ENCODE results near the gene EXOSC5. TPM values are rescaled to one million over a fixed set of nuclear protein-coding genes. Genes with fewer than 3 reads are reported as not detected.

The EXOSC5 gene
- polyA plus RNA-seq: 10 to 100 TPM in 3 of 4 donors, 1 to 10 TPM in 1; 9.4 to 36.4 (median 18.3) TPM
- long read RNA-seq, donor 1, transcript EXOSC5-201 (6 exons, 1,118 nt): major isoform, 23 of 24 reads
- long read RNA-seq, donor 1, partial matches to known transcripts: 0 of 24 reads
- long read RNA-seq, donor 1, other reads (novel, unspliced or antisense): 0 of 24 reads
- long read RNA-seq, donor 2, partial matches to known transcripts: 0 of 4 reads
- long read RNA-seq, donor 2, other reads (novel, unspliced or antisense): 0 of 4 reads
- long read RNA-seq, donor 3, transcript EXOSC5-201 (6 exons, 1,118 nt): major isoform, 6 of 13 reads
- long read RNA-seq, donor 3, partial matches to known transcripts: 7 of 13 reads
- long read RNA-seq, donor 3, other reads (novel, unspliced or antisense): 0 of 13 reads
- long read RNA-seq, donor 4, partial matches to known transcripts: 0 of 1 reads
- long read RNA-seq, donor 4, other reads (novel, unspliced or antisense): 0 of 1 reads
- long read RNA-seq, donor 5, transcript EXOSC5-201 (6 exons, 1,118 nt): major isoform, 6 of 6 reads
- long read RNA-seq, donor 5, partial matches to known transcripts: 0 of 6 reads
- long read RNA-seq, donor 5, other reads (novel, unspliced or antisense): 0 of 6 reads
- long read RNA-seq, donor 6, transcript EXOSC5-201 (6 exons, 1,118 nt): major isoform, 6 of 6 reads
- long read RNA-seq, donor 6, partial matches to known transcripts: 0 of 6 reads
- long read RNA-seq, donor 6, other reads (novel, unspliced or antisense): 0 of 6 reads
- long read RNA-seq, donor 7, transcript EXOSC5-201 (6 exons, 1,118 nt): major isoform, 16 of 17 reads
- long read RNA-seq, donor 7, partial matches to known transcripts: 0 of 17 reads
- long read RNA-seq, donor 7, other reads (novel, unspliced or antisense): 0 of 17 reads
- long read RNA-seq, donor 8, partial matches to known transcripts: 0 of 2 reads
- long read RNA-seq, donor 8, other reads (novel, unspliced or antisense): 0 of 2 reads
- long read RNA-seq, donor 9, partial matches to known transcripts: 0 of 3 reads
- long read RNA-seq, donor 9, other reads (novel, unspliced or antisense): 0 of 3 reads
- long read RNA-seq, donor 10, transcript EXOSC5-201 (6 exons, 1,118 nt): major isoform, 16 of 16 reads
- long read RNA-seq, donor 10, partial matches to known transcripts: 0 of 16 reads
- long read RNA-seq, donor 10, other reads (novel, unspliced or antisense): 0 of 16 reads

DNA sequence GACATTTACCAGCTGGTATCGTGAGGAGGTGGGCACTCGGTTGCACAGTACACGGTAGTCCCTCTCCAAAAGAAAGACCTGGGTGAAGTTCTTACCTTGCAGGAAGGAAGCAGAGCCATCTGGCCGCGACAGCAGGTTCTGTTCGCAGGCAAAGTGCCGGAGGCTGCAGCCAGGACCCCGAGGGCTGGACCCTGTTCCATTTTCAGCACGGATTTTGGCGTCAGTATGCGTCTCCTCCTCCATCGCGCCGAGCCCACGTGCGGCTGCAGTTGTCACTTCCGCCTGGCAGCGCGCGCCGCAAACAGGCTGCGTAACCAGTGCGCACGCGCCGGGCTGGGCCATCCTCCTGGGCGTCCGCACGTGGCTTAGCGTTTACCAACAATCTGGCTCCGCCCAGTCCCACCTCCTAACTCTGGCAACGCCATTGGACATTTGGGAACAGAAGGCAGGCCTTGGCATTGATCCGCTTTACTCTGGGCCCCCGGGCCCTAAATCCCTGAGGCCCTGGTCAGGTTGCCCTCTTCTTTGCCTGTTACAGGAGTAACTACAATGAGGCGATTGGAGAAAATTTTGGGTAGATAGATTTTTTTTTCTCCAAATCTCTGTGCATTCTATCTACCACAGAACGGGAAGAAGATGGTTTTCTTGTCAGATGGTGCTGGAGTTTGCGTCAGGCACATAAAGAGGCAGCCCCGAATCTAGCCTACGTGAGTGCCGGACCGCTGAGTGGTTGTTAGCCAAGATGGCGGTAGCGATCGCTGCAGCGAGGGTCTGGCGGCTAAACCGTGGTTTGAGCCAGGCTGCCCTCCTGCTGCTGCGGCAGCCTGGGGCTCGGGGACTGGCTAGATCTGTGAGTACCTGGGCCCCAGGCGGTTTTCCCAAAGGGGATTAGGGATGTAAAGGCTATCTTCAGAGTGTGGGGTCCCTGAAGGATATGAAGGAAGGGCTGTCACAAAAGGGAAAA lies at the start of gene EXOSC5, which contains the start of gene BCKDHA:
TSS of gene EXOSC5 (minus strand) at position 274 of the 964 bp plus-strand sequence. CDS start at position 243, 31 bp downstream.
TSS of gene BCKDHA (plus strand) at position 733 of the 964 bp plus-strand sequence. CDS start at position 743, 10 bp downstream.
- H3K4me1 ChIP-seq (ENCODE audit: control insufficient read depth in 3 of 3, insufficient read depth in 2 of 3, low read depth in 1 of 3, low read length in 2 of 3): peaks cover 3 to 9% (median 7%) of the 10 kb centered on the region in 3 donors
- H3K27me3 ChIP-seq (ENCODE audit: control insufficient read depth in 3 of 3, insufficient read depth in 3 of 3, low read length in 3 of 3): no peaks in the 10 kb centered on the region
- WGBS, 3 donors: 0% methylated on average over 50 of the region's 50 CpGs
- H3K9me3 ChIP-seq (ENCODE audit: control insufficient read depth in 2 of 2, insufficient read depth in 1 of 2, low read depth in 1 of 2, low read length in 1 of 2): no peaks in the 10 kb centered on the region
- H3K36me3 ChIP-seq (ENCODE audit: control insufficient read depth in 3 of 3, insufficient read depth in 2 of 3, low read depth in 1 of 3, low read length in 3 of 3): peaks cover 0 to 21% (median 0%) of the 10 kb centered on the region in 3 donors
- FAIRE-seq (no peak), DNase-seq (peak; percentile 100)
- peak within 1 kb of the TSS; percentile 84 to 93 (median 89) for H3K4me3 ChIP-seq (ENCODE audit: low read depth in 1 of 3, low read length in 3 of 3)
- peak within 1 kb of the TSS; percentile 34 to 93 (median 76) for H3K27ac ChIP-seq (ENCODE audit: low read depth in 1 of 3, low read length in 2 of 3)

DNA sequence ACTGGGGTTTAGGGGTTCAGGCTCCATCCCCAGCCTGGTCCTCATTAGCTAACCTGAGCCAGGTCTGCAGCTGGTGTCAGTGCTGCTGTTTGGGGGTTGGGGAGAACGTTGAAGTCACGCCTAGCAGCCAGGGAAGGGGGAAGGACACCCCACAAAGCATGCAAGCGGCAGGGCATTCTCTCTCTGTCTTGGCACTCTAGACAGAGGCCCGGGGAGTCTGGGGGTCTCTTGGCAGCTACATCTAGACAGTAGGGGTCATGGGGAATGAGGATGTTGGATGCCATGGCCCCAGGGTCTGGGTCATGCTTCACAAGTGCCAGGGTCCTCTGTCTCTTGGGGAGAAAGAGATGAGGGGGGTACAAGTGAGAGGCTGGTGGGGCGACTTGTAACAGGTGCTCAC lies 48.4 kb upstream of the EXOSC5 start:
- DNase-seq (no peak), FAIRE-seq (no peak)
- no peak overlapping the region for H3K27ac ChIP-seq (ENCODE audit: low read depth in 1 of 3, low read length in 2 of 3)
- peaks cover 0 to 27% (median 6%) of the 10 kb centered on the region in 3 donors for H3K4me1 ChIP-seq (ENCODE audit: control insufficient read depth in 3 of 3, insufficient read depth in 2 of 3, low read depth in 1 of 3, low read length in 2 of 3)
- peak overlapping the region in 1 of 3 donors; percentile 15 for H3K4me3 ChIP-seq (ENCODE audit: low read depth in 1 of 3, low read length in 3 of 3)
- no peaks in the 10 kb centered on the region for H3K9me3 ChIP-seq (ENCODE audit: control insufficient read depth in 2 of 2, insufficient read depth in 1 of 2, low read depth in 1 of 2, low read length in 1 of 2)
- 62 to 72% (median 72%) methylated on average over 5 of the region's 5 CpGs for WGBS, 3 donors
- H3K27me3 ChIP-seq (ENCODE audit: control insufficient read depth in 3 of 3, insufficient read depth in 3 of 3, low read length in 3 of 3): peaks cover 0 to 2% (median 0%) of the 10 kb centered on the region in 3 donors
- H3K36me3 ChIP-seq (ENCODE audit: control insufficient read depth in 3 of 3, insufficient read depth in 2 of 3, low read depth in 1 of 3, low read length in 3 of 3): peaks cover 0 to 21% (median 0%) of the 10 kb centered on the region in 3 donors

DNA sequence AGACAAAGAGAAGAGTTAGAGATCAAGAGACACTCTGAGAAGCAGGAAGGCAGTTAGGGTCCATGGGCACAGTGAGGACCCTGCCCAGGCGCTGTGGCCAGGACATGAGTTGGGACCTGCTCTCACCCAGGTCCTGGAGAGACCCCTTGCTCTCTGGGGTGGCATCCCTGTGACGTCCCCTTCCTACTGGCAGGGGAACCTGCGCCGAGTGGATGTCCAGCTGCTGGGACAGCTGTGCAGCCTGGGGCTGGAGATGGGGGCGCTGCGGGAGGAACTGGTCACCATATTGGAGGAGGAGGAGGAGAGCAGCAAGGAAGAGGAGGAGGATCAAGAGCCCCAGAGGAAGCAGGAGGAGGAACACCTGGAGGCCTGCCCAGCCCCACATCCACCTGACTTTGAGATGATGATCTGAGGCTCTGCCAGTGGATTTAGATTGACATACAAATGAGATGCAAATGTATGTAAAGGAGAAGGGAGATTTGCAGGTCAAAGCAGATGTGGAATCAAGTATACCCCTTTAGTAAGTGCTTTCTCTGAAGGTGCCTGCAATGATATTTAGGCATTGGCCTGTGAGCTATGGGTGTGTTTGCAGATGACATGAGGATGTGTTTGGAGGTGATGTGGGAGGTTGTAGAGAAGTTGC lies 46.8 kb upstream of the EXOSC5 start:
- Histone ChIP-seq H3K27ac (ENCODE audit: low read depth in 1 of 3, low read length in 2 of 3) (peak overlapping the region in 1 of 3 donors; percentile 95), H3K4me3 (ENCODE audit: low read depth in 1 of 3, low read length in 3 of 3) (peak overlapping the region in 2 of 3 donors; percentile 61 to 66), H3K9me3 (ENCODE audit: control insufficient read depth in 2 of 2, insufficient read depth in 1 of 2, low read depth in 1 of 2, low read length in 1 of 2) (no peaks in the 10 kb centered on the region), H3K27me3 (ENCODE audit: control insufficient read depth in 3 of 3, insufficient read depth in 3 of 3, low read length in 3 of 3) (peaks cover 0 to 2% (median 0%) of the 10 kb centered on the region in 3 donors), H3K36me3 (ENCODE audit: control insufficient read depth in 3 of 3, insufficient read depth in 2 of 3, low read depth in 1 of 3, low read length in 3 of 3) (peaks cover 0 to 19% (median 0%) of the 10 kb centered on the region in 3 donors), H3K4me1 (ENCODE audit: control insufficient read depth in 3 of 3, insufficient read depth in 2 of 3, low read depth in 1 of 3, low read length in 2 of 3) (peaks cover under 1 to 34% (median 6%) of the 10 kb centered on the region in 3 donors)
- 74 to 90% (median 80%) methylated on average over 6 of the region's 6 CpGs for WGBS, 3 donors
- no peak for FAIRE-seq
- DNase-seq: no peak

DNA sequence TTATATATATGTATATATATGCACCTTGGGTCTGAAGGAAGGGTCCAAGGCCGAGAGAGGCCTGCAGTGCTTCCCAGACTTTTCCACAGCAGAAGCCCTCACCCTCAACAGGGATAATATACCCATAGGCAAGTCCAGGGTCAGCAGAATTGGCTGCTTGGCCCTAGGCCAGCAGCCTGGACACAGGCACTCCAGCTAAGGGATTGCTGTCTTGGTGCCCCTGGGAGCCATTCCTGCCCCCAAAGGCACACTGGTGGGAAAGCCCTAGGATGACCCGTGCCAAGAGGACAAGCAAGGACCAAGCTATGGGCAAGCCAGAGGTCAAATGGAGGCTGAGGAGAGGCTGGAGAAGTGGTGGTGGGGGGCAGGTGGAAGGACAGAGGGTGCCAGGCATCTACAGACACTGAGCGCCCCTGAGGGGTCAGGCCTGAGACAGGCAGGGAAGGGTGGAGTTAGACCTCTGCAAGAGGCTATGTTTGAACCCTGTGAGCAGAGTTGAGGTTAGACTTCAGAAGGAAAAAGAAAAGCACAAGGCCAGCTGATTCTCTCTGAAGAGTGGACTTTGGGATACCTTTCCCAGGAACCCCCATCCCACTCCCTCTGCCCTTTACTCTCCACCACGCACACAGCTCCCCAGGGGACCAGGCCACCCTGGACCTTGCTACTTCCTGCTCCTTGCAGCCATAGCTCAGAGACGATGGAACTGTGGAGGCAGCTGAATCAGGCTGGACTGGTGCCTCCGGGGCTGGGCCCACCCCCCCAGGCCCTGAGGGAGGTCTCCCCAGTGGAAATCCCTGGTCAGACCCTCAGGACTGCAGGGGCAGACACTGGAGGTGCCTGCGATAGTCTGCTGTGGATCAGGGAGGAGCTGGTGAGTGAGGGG lies 45.6 kb upstream of the EXOSC5 start, which contains the start of gene ERICH4:
TSS of gene ERICH4 (plus strand) at position 684 of the 883 bp plus-strand sequence. CDS start at position 698, 14 bp downstream.
- Histone ChIP-seq H3K4me1 (ENCODE audit: control insufficient read depth in 3 of 3, insufficient read depth in 2 of 3, low read depth in 1 of 3, low read length in 2 of 3) (peaks cover 3 to 46% (median 6%) of the 10 kb centered on the region in 3 donors), H3K4me3 (ENCODE audit: low read depth in 1 of 3, low read length in 3 of 3) (peak within 1 kb of the TSS in 2 of 3 donors; percentile 61 to 66), H3K36me3 (ENCODE audit: control insufficient read depth in 3 of 3, insufficient read depth in 2 of 3, low read depth in 1 of 3, low read length in 3 of 3) (peaks cover 0 to 23% (median 3%) of the 10 kb centered on the region in 3 donors), H3K9me3 (ENCODE audit: control insufficient read depth in 2 of 2, insufficient read depth in 1 of 2, low read depth in 1 of 2, low read length in 1 of 2) (no peaks in the 10 kb centered on the region), H3K27ac (ENCODE audit: low read depth in 1 of 3, low read length in 2 of 3) (peak within 1 kb of the TSS; percentile 57 to 95 (median 92)), H3K27me3 (ENCODE audit: control insufficient read depth in 3 of 3, insufficient read depth in 3 of 3, low read length in 3 of 3) (no peaks in the 10 kb centered on the region)
- FAIRE-seq (no peak), DNase-seq (peak; percentile 91 to 95)
- WGBS, 3 donors: 50 to 68% (median 59%) methylated on average over 7 of the region's 7 CpGs

DNA sequence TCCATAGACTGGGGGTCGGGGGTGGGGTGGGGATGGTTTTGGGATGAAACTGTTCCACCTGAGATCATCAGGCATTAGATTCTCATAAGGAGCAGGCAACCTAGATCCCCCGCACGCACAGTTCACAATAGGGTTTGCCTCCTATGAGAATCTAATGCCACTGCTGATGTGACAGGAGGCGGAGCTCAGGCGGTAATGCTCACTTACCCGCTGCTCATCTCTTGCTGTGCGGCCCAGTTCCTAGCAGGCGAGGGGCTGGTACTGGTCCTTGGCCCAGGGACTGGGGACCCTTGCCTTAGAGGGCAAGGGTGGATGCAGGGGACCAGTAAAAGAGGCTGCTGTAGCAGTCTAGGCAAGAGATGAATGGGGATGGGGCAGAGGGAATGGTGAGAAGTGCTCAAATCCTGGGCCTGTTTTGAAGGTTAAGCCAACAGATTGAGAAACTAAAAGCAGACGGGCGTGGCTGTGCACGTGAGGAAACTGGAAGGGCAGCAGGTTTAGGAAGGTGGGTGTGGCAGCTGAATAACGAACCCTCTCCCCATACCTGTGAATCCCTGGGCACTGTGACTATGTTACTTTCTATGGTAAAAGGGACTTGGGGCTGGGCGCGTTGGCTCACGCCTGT lies 44.3 kb upstream of the EXOSC5 start:
- peak in 1 of 2 donors; percentile 54 for DNase-seq
- Histone ChIP-seq H3K27ac (ENCODE audit: low read depth in 1 of 3, low read length in 2 of 3) (peak overlapping the region in 2 of 3 donors; percentile 32 to 95), H3K27me3 (ENCODE audit: control insufficient read depth in 3 of 3, insufficient read depth in 3 of 3, low read length in 3 of 3) (no peaks in the 10 kb centered on the region), H3K36me3 (ENCODE audit: control insufficient read depth in 3 of 3, insufficient read depth in 2 of 3, low read depth in 1 of 3, low read length in 3 of 3) (peaks cover 0 to 25% (median 3%) of the 10 kb centered on the region in 3 donors), H3K4me3 (ENCODE audit: low read depth in 1 of 3, low read length in 3 of 3) (no peak overlapping the region), H3K4me1 (ENCODE audit: control insufficient read depth in 3 of 3, insufficient read depth in 2 of 3, low read depth in 1 of 3, low read length in 2 of 3) (peaks cover 3 to 56% (median 6%) of the 10 kb centered on the region in 3 donors), H3K9me3 (ENCODE audit: control insufficient read depth in 2 of 2, insufficient read depth in 1 of 2, low read depth in 1 of 2, low read length in 1 of 2) (no peaks in the 10 kb centered on the region)
- no peak for FAIRE-seq
- 68 to 80% (median 71%) methylated on average over 15 of the region's 15 CpGs for WGBS, 3 donors
